HepG2 (cell line): Measurements from ENCODE around the gene CHMP4B. TPM values are rescaled to one million over a fixed set of nuclear protein-coding genes. Genes with fewer than 3 reads are reported as not detected.

ENCODE experiments used
- ATAC-seq: fragments of 200-7000 bp; cut with Tn5 transposase; 3 replicates; pipeline ENCODE4 v1.9.1; 2020; ENCODE audit warnings: mild to moderate bottlenecking, moderate library complexity
- BruUV-seq: library from RNA; stranded (reverse); fragments of 400-500 nt; replicated peaks from 2 replicates; lab custom pipeline; 2021; lab: Mats Ljungman, UMichigan
- CTCF ChIA-PET: fragments of 300-600 bp; formaldehyde crosslinking; extraction: SDS; loops from one replicate; lab custom pipeline; 2021; ENCODE audit warnings: low total read pairs, inconsistent platforms, low intra/inter-chr PET ratio; lab: Yijun Ruan, JAX
- POLR2A ChIA-PET: fragments of 350-600 bp; sonication (Branson Sonifier 250); formaldehyde crosslinking; loops from one replicate; lab custom pipeline; 2020; ENCODE audit warnings: antibody characterized with exemption, inconsistent platforms; lab: Yijun Ruan, JAX
- DNase-seq: peaks from one replicate; pipeline ENCODE4 v3.0.0-alpha.2; 2015; ENCODE audit warnings: low spot score
- FAIRE-seq: peaks from 3 replicates; lab custom pipeline; 2011; peaks lifted over from hg19 to GRCh38; lab: Jason Lieb, UNC
- H2AFZ ChIP-seq: one replicate; pipeline ENCODE4 v1.6.1; 2011; ENCODE audit warnings: low read length, inconsistent platforms
- H3K27ac ChIP-seq: fragments of 300-600 bp; 3 replicates; pipeline ENCODE4 v1.8.0; 2011; ENCODE audit warnings: mixed run types, mild to moderate bottlenecking, mixed read lengths, low read length, inconsistent platforms; ENCODE audit not compliant: insufficient read depth; ENCODE audit errors: extremely low read length
- H3K27me3 ChIP-seq, 2 experiments: fragments of 200-600 bp in 1 of 2; 2 replicates in 1 of 2; 3 replicates in 1 of 2; pipeline versions ENCODE4 v1.6.0 to v1.8.0; 2011; ENCODE audit warnings: low read length in 2 of 2, mild to moderate bottlenecking in 2 of 2, moderate library complexity in 2 of 2, inconsistent platforms in 1 of 2; ENCODE audit not compliant: insufficient read depth in 2 of 2, control insufficient read depth in 1 of 2
- H3K36me3 ChIP-seq, 2 experiments: fragments of 200-600 bp in 1 of 2; replicated peaks in 1 of 2; 2 replicates in 1 of 2; 3 replicates in 1 of 2; pipeline versions ENCODE4 v1.5.1 to v1.8.0; 2011; ENCODE audit warnings: low read length in 2 of 2, inconsistent platforms in 1 of 2; ENCODE audit not compliant: insufficient read depth in 2 of 2, control insufficient read depth in 1 of 2
- H3K4me1 ChIP-seq: 2 replicates; pipeline ENCODE4 v1.5.1; 2012; ENCODE audit warnings: low read length, inconsistent platforms; ENCODE audit not compliant: insufficient read depth
- H3K4me2 ChIP-seq: 2 replicates; pipeline ENCODE4 v1.6.0; 2011; ENCODE audit warnings: low read depth, low read length, inconsistent platforms
- H3K4me3 ChIP-seq, 3 experiments: fragments of 200-600 bp in 1 of 3; sonication (generic), shearing (Covaris generic) in 1 of 3; replicated peaks in 1 of 3; 2 replicates each; pipeline ENCODE4 v1.5.1; 2011 to 2016; ENCODE audit warnings: low read length in 3 of 3, inconsistent platforms in 2 of 3, low read depth in 2 of 3, mild to moderate bottlenecking in 2 of 3, control low read depth in 1 of 3, mixed read lengths in 1 of 3; ENCODE audit not compliant: insufficient read depth in 1 of 3
- H3K79me2 ChIP-seq: one replicate; pipeline ENCODE4 v1.6.1; 2011; ENCODE audit warnings: low read length, inconsistent platforms; ENCODE audit not compliant: insufficient read depth
- H3K9ac ChIP-seq: 2 replicates; pipeline ENCODE4 v1.6.0; 2011; ENCODE audit warnings: mild to moderate bottlenecking, low read depth, low read length, inconsistent platforms; ENCODE audit not compliant: insufficient read depth
- H3K9me3 ChIP-seq: 2 replicates; pipeline ENCODE4 v1.5.1; 2012; ENCODE audit warnings: mild to moderate bottlenecking, low read length
- H4K20me1 ChIP-seq: 2 replicates; pipeline ENCODE4 v1.6.0; 2011; ENCODE audit warnings: inconsistent platforms, mild to moderate bottlenecking, low read length, moderate library complexity; ENCODE audit not compliant: insufficient read depth
- ARID5B ChIP-seq: IDR thresholded peaks from 2 replicates; pipeline ENCODE4 v1.4.0; 2020; ENCODE audit warnings: mild to moderate bottlenecking, missing genetic modification reagents
- HINFP ChIP-seq: sonication (generic); formaldehyde crosslinking; IDR thresholded peaks from 2 replicates; pipeline ENCODE4 v1.4.0; 2020; ENCODE audit warnings: low read depth, mild to moderate bottlenecking, missing genetic modification reagents
- HMG20B ChIP-seq: conservative IDR thresholded peaks from 2 replicates; pipeline ENCODE4 v1.6.1; 2016; ENCODE audit warnings: missing genetic modification reagents, missing compliant biosample characterization
- ZFY ChIP-seq: sonication (generic); formaldehyde crosslinking; IDR thresholded peaks from 2 replicates; pipeline ENCODE4 v1.4.0; 2020; ENCODE audit warnings: missing genetic modification reagents
- ZNF260 ChIP-seq: sonication (generic); formaldehyde crosslinking; IDR thresholded peaks from 2 replicates; pipeline ENCODE4 v1.4.0; 2020; ENCODE audit warnings: missing genetic modification reagents, low read depth, mild to moderate bottlenecking, borderline replicate concordance
- ZNF567 ChIP-seq: sonication (generic); formaldehyde crosslinking; IDR thresholded peaks from 2 replicates; pipeline ENCODE4 v1.8.1; 2023; ENCODE audit warnings: mild to moderate bottlenecking, missing genetic modification reagents, borderline replicate concordance
- WGBS: methylation state at CpG from one replicate; pipeline ENCODE4 v1.1.6; 2017; ENCODE audit warnings: low lambda C conversion rate; 5-methylcytosine and 5-hydroxymethylcytosine counted together
- in situ Hi-C: cut with HindIII; loops from 2 replicates; pipeline ENCODE4 v1.10.0; 2017; ENCODE audit warnings: low pct_unique_long_range_greater_than_20kb; ENCODE audit not compliant: extremely low pct_ligation_motif_present
- intact Hi-C: fragments of 100-400 bp; cut with micrococcal nuclease; formaldehyde crosslinking; loops from one replicate; pipeline ENCODE4 v1.10.0; 2022; ENCODE audit not compliant: unreplicated experiment
- polyA plus RNA-seq, 8 experiments: library from polyadenylated mRNA; depleted of rRNA in 3 of 8; stranded (reverse) in 7 of 8; unstranded in 1 of 8; fragments of >200 nt; fragmentation: Illumina TruSeq in 4 of 8; extraction: Trizol in 4 of 8; gene quantifications; 2 replicates each; pipeline versions ENCODE4 v1.2.1 to v1.2.3, GENCODE V29; 2011 to 2016; ENCODE audit warnings: low read depth in 4 of 8, missing spikeins in 1 of 8, mixed read lengths in 1 of 8; ENCODE audit not compliant: insufficient read depth in 1 of 8
- total RNA-seq, 5 experiments: library from RNA; depleted of rRNA; stranded (reverse); fragments of >200 nt; fragmentation: Illumina TruSeq; extraction: Trizol; gene quantifications; 2 replicates each; pipeline ENCODE4 v1.2.3, GENCODE V29; 2016; ENCODE audit warnings: low read depth in 1 of 5
- TF ChIP-seq, protein P1 (sequence below): sonication (generic); formaldehyde crosslinking; IDR thresholded peaks from 2 replicates; pipeline ENCODE4 v1.8.1; 2023; ENCODE audit warnings: missing genetic modification reagents, inconsistent platforms, borderline replicate concordance
- TF ChIP-seq, protein P2 (sequence below): sonication (generic); formaldehyde crosslinking; conservative IDR thresholded peaks from 2 replicates; pipeline ENCODE4 v1.4.0; 2020; ENCODE audit warnings: missing genetic modification reagents

Gene CHMP4B
- total and polyA plus RNA-seq, 2 of the 13 experiments (the other 11 are each of a cell fraction or from before 2014, with no cell fraction given), result 40.1 to 45.6 TPM

GRCh38 chr20:33863440-33864323 is 52.5 kb downstream of the CHMP4B start:
- BruUV-seq, result no TSS peak
- Histone ChIP-seq H3K4me1 (peaks cover 33% of the 10 kb centered on the region), H3K4me2 (no peak overlapping the region), H3K4me3 (no peak overlapping the region), H3K79me2 (no peaks in the 10 kb centered on the region), H3K36me3 (no peaks in the 10 kb centered on the region), H3K9me3 (no peaks in the 10 kb centered on the region), H2AFZ (no peak overlapping the region), H3K9ac (no peak overlapping the region), H4K20me1 (no peaks in the 10 kb centered on the region), H3K27ac (no peak overlapping the region), H3K27me3 (peaks cover 8 to 49% of the 10 kb centered on the region in 2 experiments)
- in situ Hi-C loops, result no loop called here
- CTCF ChIA-PET, result interaction anchor here (0.9 to 2.3 kb wide), 5 partner anchors 72 to 266 kb away, joined by 3 to 39 read pairs (median 5); no protein-coding TSS in a partner anchor
- POLR2A ChIA-PET, result interaction anchor here (1.0 to 1.3 kb wide), 3 partner anchors 52 to 249 kb away, joined by 3 to 5 read pairs (median 4); partner anchors contain the start of genes CHMP4B and EIF2S2
- FAIRE-seq, result no peak
- no peak for ATAC-seq
- intact Hi-C loops, result loop anchor here (1.0 to 5.0 kb wide), 5 partner anchors 51 to 266 kb away; partner anchors contain the start of gene CHMP4B
- whole genome bisulfite sequencing, result 76% methylated on average over 7 of the region's 7 CpGs
- no peak for DNase-seq
- TF ChIP-seq ARID5B, result no peak
- no peak for TF ChIP-seq HINFP (CRISPR knock-in tag)
- TF ChIP-seq ZFY, result 0 out of 2 replicates have a peak, but pooled peaks have one; percentile 9
- TF ChIP-seq, protein P1, sequence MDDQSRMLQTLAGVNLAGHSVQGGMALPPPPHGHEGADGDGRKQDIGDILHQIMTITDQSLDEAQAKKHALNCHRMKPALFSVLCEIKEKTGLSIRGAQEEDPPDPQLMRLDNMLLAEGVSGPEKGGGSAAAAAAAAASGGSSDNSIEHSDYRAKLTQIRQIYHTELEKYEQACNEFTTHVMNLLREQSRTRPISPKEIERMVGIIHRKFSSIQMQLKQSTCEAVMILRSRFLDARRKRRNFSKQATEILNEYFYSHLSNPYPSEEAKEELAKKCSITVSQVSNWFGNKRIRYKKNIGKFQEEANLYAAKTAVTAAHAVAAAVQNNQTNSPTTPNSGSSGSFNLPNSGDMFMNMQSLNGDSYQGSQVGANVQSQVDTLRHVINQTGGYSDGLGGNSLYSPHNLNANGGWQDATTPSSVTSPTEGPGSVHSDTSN (CRISPR knock-in tag), result no peak
- 0 out of 2 replicates have a peak, but pooled peaks have one; percentile 15 for TF ChIP-seq ZNF567 (CRISPR knock-in tag)
- TF ChIP-seq ZNF260 (CRISPR knock-in tag), result no peak
- TF ChIP-seq HMG20B, result no peak
- TF ChIP-seq, protein P2, sequence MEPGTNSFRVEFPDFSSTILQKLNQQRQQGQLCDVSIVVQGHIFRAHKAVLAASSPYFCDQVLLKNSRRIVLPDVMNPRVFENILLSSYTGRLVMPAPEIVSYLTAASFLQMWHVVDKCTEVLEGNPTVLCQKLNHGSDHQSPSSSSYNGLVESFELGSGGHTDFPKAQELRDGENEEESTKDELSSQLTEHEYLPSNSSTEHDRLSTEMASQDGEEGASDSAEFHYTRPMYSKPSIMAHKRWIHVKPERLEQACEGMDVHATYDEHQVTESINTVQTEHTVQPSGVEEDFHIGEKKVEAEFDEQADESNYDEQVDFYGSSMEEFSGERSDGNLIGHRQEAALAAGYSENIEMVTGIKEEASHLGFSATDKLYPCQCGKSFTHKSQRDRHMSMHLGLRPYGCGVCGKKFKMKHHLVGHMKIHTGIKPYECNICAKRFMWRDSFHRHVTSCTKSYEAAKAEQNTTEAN (CRISPR knock-in tag), result no peak
